ENCODE results near the gene SRI. TPM values are rescaled to one million over a fixed set of nuclear protein-coding genes. Genes with fewer than 3 reads are reported as not detected.

The SRI gene
- 62.0 and 85.9 TPM in 2 replicates for total RNA-seq

GRCh38 chr7:88219781-88220747 lies at the start of gene SRI:
SRI (minus strand) TSS chr7:88220038; CDS start chr7:88220026, 12 bp downstream.

Other genes starting within 250 kb of the SRI start
- gene STEAP4, start 86.9 kb upstream of the SRI start, total RNA-seq: under 0.01 TPM in 1 of 2 replicates, not detected in the other